HG03039 (cell line): Measurements from ENCODE around the gene HMGCS1.
"Not testable (repeated sequence)": the region's sequence is repeated elsewhere in the genome, so short reads cannot be mapped to it uniquely, and the experiment has no call there.

Experiments
- ATAC-seq: cut with Tn5 transposase; IDR thresholded peaks from one replicate; pipeline ENCODE4 v1.9.1; 2021; ENCODE audit warnings: mild to moderate bottlenecking, moderate library complexity; ENCODE audit not compliant: unreplicated experiment

HMGCS1 gene

DNA sequence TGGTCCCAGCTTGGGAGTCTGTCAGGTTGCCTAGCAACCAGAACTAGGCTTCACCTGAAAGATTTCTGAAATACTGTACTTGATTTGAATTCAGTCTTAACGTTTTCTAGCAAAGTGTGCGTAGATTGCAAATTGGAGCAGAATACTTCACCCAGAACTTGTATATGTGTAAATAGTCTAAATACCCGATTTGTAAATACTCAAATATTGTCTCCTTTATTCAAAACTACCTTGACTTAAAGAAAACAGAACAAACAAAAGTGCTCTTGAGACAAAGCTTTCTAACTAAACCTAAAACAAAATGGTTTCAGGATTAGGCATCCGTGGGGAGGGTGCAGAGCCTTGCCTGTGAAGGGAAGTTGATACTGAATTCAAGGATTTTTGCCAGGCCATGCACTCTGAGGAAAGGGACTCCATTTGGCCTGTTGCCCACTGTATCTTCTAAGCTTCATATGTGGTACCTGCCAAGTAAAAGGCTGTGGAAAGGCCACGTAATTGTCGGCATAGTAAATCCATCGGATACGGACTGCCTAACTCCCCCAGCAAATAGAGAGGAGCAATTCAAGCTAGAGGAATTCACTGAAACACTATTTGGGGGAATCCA lies 744 bp upstream of the HMGCS1 start:
- no peak for ATAC-seq

DNA sequence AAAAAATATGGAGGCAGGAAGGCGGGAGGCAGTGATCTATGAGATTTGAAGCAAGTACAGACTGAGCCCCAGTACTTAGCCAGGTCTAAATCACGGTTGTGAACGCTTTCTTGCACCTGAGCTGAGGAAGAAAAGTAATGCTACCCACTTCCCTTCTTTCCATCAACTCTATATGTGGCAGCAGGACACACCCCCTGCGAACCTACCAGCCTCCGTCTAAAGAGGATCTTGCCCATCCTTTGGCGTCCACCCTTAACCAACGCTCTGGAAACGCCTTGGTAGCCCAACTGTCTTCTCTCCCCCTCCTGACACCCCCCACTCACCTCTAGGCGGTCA lies 545 bp downstream of the HMGCS1 start:
- peak; percentile 2 for ATAC-seq

DNA sequence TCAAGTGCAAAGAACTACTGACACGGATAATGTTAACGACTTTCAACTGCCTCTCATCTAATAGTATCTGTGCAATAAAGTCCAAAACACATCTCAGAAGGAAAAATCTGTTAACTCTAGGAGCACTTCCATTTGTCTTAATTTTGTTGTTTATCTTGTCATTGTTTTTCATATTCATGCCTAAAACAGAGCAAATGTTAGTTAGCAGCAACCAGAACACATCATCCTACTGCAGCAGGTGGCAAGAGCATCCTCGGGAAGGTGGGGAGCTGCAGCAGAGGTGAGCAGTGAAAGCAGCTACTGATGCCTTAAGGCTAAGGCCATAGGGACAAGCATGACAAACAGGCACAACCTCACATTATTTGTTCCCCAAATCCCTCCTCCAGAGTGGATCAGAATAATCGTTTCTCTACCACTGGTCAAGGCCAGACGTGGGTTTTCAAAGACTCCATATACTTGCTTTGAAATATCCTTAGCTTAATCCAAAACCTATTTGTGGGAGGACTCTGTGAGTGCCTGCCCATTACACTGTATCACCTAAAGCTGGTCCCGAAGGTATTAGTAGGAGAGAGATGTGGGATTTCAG lies 1.0 kb downstream of the HMGCS1 start:
- ATAC-seq, result no peak

DNA sequence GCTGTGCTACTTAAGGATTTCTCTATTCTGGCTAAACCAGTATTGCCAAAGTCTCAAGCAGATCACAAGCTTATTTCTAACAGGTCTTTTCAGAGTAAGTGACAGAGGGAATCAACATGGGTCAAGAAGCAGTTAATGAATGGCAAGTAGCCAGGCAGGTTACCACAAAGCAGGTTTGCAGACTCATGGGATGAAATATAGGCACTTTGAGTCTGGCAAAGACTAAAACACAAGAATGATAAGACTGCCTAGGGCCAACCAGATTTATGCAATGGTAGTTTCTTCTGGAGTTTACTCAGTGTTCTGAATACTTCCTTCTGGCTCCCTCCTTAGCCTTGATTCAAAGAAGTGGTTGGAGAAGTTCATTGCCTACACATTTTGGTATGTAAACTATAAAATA lies 3.6 kb downstream of the HMGCS1 start:
- no peak for ATAC-seq

DNA sequence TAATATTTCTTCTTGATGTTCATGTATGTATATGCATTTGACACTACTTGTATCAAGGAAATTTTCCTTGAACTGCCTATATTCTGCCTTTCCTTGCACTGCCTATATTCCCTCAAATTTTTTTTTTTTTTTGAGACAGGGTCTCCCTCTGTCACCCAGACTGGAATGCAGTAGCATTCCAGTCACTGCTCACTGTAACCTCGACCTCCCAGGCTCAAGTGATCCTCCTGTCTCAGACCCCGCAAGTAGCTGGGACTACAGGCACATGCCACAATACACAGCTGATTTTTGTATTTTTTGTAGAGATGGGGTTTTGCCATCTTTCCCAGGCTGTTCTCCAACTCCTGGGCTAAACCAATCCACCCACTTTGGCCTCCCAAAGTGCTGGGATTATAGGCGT lies 4.1 kb downstream of the HMGCS1 start:
- ATAC-seq, result no peak

DNA sequence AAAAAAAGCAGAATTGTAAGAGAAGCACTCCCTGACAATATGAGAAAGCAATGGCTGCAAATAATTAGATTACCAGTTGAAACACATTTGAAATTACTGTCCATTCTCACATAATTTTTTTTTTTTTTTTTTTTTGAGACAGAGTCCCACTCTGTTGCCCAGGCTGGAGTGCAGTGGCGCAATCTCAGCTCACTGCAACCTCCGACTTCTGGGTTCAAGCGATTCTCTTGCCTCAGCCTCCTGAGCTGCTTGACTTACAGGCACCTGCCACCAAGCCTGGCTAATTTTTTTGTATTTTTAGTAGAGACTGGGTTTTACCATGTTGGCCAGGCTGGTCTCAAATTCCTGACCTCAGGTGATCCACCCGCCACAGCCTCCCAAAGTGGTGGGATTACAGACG lies 6.3 kb downstream of the HMGCS1 start:
- not testable (repeated sequence) for ATAC-seq

DNA sequence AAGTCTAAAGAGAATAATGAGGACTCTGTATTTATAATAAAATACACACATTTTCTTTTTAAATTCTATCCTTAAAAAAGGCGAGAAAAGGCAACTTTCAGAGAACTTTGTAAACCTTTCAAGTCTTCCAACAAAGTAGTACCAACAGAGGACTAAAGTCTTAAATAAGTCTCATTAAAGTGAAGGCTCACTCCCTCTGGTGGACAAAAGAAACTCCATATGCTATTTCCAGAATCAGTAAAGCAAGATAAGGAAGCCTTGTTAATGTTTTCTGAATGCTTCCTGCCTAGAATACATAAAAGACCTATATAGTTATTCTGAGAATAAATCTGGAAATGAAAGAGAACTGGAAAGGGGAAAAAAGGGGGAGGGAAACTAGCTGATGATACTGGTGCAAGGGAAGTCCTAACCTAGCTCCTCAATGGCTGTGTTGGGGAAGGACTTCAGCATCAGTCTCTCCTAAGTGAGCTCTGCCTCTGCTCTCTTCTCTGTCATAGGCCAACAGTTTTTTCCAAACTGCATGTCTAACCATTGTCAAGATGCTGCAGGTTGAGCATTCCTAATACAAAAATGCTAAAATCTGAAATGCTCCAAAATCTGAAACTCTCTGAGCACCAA lies 7.2 kb downstream of the HMGCS1 start:
- peak; percentile 65 for ATAC-seq

DNA sequence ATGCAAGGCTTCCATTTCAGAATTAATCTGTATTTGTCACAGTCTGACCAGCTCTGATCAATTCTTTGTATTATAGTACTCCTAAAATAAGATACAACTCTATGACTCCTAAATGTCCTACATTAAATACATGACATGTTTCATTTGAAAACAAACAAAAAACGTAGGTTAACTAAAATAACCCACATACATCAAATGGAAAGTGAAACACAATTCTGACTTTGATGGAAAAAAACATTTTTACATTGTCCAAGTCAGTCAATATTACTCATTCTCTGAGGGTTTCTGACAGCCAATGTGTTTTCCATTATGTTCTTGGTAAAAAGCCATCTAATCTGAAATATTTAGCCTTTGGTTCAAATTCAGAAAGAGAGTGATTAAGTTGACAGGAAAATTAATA lies 8.7 kb downstream of the HMGCS1 start:
- ATAC-seq, result no peak

DNA sequence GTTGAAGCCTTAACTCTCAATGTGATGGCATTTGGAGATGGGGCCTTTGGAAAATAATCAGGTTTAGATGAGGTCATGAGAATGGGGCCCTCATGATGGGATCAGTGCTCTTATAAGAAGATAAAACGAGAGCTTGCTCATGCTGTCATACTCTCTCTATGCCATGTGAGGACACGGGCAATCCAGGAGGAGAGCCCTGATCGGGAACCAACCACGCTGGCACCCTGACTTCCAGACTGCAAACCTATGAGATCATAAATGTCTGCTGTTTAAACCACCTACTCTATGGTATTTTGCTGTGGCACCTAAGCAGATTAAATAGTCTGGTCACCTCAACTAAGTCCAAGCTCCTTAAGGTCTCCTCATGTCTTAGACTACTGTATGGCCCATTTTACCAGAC lies 10.0 kb downstream of the HMGCS1 start:
- ATAC-seq, result no peak

DNA sequence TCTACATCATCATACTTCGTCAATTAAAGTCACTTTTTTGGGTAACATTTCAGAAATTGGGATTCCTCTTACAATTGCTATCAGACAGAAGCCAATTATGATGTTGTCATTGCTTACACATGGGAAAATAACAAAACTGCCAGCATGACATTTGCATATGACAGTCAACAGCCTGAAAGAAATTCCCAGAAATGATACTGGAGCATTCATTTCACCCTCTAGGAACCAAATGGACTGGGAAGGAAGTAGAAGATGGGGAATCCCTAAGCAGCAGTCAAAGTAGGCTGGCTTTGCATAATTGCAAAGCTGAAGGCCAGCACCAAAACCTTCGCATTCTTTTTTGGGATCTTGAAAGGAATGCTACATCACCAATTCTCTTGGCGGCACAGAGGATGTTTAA lies 10.7 kb downstream of the HMGCS1 start:
- no peak for ATAC-seq

DNA sequence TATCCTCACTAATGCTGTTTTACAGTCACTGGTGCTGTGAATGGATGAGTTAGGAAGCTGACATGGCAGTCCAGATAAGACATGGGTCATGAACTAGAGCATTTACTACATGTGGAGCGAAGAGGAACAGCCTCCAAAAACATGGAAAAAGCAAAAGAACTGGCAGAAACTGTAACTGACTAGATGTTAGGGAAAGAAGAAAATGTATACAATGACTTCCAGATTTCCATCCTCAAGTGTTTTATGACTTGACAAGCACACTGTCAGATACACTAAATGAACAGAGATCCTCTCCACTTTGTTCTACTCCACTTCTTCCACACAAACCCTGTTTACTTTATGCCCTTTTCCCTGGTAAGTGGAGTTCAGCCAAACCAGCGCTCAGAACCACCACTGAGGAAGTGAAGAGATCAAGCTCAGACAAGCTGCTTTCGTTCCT lies 11.5 kb downstream of the HMGCS1 start:
- ATAC-seq, result no peak

DNA sequence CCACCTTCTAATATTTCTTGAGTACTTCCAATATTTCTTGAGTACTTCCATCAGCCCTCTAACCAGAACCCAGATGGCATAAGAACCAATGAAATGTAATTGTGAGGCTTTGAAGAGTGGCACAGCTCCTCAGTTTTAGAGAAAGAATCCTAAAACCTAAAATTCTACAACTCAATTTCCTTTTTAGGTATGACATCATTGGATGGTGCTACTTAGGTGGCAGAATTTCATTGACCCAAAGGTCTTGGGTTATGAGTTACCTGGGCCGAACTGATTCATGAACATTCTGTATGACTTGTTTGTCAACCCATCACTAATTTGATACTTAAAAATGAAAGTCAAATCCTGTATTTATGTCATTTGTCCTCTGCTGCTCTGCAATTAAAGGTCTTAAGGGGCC lies 13.1 kb downstream of the HMGCS1 start:
- no peak for ATAC-seq

DNA sequence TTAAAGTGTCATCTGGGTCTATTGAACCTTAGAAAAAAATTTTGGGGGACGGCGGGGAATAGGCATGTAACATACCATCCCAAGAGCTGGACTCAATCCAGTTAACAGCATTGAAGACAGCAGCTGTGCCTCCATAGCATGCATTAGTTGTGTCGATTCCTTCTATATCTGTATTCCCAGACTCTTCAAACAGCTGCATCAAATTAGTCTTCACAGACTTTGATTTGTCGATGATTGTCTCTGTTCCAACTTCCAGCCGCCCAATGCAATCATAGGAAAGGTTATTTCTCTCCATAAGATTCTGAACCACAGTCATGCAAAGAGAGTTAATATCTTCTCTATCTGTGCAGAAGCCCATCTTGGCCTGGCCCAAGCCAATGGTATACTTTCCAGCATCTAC lies 14.8 kb downstream of the HMGCS1 start:
- ATAC-seq, result no peak

DNA sequence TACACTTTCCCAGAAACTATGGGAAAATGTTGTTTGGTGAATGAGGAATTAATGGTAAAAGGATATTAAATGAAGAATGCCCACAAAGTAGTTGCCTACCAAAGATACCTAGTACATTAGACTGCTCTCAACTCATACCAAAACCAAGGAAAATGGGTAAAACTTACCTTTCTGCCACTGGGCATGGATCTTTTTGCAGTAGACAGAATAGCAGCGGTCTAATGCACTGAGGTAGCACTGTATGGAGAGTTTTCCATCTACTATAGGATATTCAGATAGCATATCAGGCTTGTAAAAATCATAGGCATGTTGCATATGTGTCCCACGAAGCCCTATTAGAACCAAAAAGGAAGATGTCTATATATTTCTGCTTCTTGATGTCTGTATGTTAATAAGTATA lies 16.4 kb downstream of the HMGCS1 start:
- ATAC-seq, result no peak

DNA sequence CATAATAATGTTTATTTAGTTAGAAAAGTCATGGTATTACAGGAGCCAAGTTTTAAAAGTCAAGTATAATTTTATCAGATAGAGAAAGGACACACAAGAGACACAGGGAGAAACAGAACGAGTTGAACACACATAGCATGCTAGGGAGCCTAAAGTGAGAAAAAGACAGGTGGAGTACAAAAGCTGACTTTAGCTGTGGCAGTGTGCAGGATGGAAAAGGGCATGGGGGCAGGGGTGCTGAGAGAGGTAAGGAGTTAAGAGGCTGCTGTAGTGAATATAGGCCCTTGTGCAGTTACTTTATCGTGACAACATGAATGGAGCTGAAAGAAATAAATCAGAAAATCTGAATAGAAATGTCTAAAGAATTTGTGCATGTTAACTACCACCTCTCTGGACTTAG lies 18.0 kb downstream of the HMGCS1 start:
- no peak for ATAC-seq

DNA sequence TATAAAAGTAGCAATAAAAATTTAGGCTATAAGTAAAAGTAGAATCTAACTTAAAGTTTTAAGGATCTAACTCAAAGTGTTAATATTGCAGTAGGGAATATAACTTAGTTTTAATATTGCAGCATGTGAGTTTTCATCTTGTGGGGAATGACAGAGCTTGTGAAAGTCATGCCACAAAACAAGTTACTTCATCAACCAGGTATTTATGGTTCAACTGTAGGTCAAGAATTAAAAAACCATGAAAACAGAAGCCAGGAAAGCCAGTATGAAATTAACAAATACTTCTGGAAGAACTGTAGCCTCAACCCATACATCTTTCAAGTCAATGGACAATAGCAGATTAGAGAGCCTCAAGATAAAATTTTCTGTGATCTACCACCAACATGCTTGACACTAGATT lies 19.0 kb downstream of the HMGCS1 start:
- no peak for ATAC-seq

DNA sequence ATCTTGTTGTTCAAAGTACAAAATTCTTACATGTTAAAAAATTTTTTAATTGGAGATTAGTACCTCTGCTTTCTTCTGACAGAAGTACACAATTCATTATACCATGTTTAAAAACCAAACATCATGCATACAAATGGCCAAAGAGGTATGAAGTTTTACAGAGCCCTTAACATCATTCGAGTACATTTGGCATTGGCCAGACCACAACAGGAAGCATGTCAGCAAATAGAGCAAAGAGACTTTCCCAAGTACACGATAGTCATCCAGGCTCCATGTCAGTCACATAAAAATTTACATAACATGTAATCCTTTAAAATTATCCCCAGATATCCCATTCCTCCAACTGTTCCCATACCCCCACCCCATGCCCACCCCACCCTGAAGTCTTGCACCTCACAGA lies 22.5 kb downstream of the HMGCS1 start:
- ATAC-seq, result no peak

DNA sequence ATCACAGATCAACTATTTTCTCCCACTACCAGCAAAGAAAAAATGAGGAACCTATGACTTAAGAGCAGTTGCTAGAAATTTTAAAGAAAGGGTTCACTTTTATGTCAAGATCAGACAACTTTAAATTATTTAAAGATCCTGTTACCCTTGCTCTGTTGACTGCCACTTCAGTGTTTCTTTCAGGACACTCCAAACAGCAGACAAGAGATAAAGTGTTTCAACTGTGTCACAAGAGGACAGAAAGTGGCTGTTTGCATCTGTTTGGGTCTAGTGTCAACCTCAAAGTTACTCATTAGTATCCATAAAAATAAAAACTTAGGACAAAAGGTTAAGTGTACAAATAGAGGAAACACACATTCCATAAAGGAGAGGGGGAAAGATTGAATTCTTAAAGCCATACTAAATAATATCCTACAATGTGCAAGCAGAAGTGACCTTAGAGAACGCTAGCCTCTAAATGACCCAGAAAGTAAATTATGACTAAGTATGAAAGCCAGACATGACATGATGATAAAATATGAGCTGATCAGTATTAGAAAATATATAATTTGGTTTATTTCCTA lies 24.9 kb downstream of the HMGCS1 start:
- ATAC-seq, result no peak

DNA sequence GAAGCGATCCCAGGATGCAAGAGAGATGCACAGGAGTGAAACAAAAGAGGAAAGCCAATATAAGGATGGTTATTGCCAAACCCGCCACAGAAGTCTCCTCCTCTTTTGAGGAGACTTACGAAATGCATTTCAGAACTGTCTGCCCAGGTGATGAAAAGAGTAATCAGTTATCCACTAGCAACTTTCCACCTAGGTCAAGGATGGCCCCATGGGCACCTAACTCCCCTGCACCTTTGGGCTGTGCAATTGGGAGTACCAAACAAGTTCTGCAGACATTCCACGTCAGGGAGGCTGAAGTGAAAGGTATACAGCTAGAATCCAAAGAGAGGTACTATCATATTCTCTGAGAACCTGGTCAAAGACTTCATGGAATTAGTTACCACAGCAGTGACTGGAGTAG lies 25.7 kb downstream of the HMGCS1 start:
- no peak for ATAC-seq

DNA sequence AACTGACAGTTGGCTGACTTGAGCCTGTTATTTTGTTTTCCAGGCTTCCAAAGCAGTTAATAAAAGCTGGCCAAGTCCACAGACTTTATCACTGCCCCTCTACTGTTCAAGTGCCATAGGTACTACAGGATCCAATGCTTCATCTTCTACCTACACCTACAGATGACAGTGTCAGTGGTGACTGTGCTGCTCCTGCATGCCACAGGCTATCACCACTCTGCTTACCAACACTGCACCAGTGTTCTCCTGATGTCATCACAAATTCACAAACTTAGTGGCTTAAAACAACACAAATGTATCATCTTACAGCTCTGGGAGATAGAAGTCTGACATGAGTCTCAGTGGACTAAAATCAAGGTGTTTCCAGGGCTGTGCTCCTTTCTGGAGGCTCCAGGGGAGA lies 26.6 kb downstream of the HMGCS1 start:
- ATAC-seq, result no peak

DNA sequence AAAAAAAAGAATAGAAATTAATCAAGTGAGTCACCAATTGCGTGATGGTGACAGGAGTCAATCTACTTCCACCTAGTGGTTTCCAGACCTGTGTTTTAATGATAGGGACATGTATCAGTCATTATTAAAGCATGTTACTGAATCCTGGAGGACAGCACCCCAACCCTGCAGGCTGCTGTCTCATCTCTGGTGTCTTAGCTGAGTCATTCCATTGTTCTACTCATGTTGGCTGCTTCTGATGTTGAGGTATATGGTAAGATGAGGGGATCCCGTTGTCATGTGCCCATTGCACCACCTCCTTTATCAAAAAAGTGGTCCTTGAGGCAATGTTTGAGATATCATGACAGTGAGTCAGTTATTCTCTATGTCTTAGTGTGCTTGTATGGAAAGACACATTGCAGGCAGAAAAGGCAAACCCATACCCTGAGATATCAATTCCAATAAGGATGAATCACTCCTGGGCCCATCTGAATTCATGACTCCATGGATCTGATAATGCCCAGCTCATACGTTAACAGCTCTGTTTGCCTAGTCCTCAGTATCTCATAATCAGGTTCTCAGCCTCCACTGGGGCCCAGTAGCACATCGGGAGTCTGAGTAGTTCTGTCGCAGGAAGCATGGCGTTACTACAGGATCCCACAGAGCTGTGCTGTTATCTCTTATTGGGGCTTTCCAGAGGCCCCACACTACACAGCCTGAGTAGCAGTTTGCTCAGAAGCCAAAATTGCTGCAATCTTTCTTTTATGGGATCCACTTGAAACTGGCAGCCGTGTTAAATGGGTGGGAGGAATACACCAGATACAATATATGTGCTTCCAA lies 31.2 kb downstream of the HMGCS1 start:
- no peak for ATAC-seq
